Psoas muscle (tissue), 8 donors: ENCODE measurements around the gene GALR1. TPM values are rescaled to one million over a fixed set of nuclear protein-coding genes. Genes with fewer than 3 reads are reported as not detected.

ENCODE experiments used
- ATAC-seq, 4 donors: fragments of 200-7000 bp; cut with Tn5 transposase; one replicate each; pipeline ENCODE4 v1.9.1; 2020; ENCODE audit warnings: moderate library complexity in 3 of 4, mild to moderate bottlenecking in 2 of 4
- DNase-seq, 2 donors: peaks; one replicate each; pipeline ENCODE4 v3.0.0-alpha.2; 2020
- H3K27ac ChIP-seq: fragments of 200-600 bp; one replicate; pipeline ENCODE4 v1.8.0; 2022
- H3K27me3 ChIP-seq, 3 donors: fragments of 200-600 bp in 1 of 3; one replicate each; pipeline versions ENCODE4 v1.6.1 to v1.8.0; 2013 to 2022; ENCODE audit warnings: low read length in 2 of 3, mild to moderate bottlenecking in 2 of 3, moderate library complexity in 1 of 3; ENCODE audit not compliant: insufficient read depth in 3 of 3
- H3K36me3 ChIP-seq, 2 donors: fragments of 200-600 bp in 1 of 2; one replicate each; pipeline versions ENCODE4 v1.6.1 to v1.8.0; 2013 to 2022; ENCODE audit warnings: low read depth in 1 of 2, mild to moderate bottlenecking in 1 of 2, moderate library complexity in 1 of 2; ENCODE audit not compliant: insufficient read depth in 1 of 2
- H3K4me1 ChIP-seq: fragments of 200-600 bp; one replicate; pipeline ENCODE4 v1.8.0; 2022
- H3K4me3 ChIP-seq: fragments of 200-600 bp; one replicate; pipeline ENCODE4 v1.8.0; 2022; ENCODE audit warnings: mild to moderate bottlenecking
- H3K9me3 ChIP-seq: fragments of 200-600 bp; one replicate; pipeline ENCODE4 v1.8.0; 2022
- CTCF ChIP-seq: fragments of 200-600 bp; IDR thresholded peaks from one replicate; pipeline ENCODE4 v1.8.0; 2022; ENCODE audit warnings: antibody characterized with exemption
- WGBS, 3 donors: extraction: QIAGEN DNeasy Blood & Tissue Kit; methylation state at CpG; one replicate each; pipeline versions ENCODE4 v1.1.6 to v1.1.7; 2013; 5-methylcytosine and 5-hydroxymethylcytosine counted together
- intact Hi-C, 2 donors: fragments of 100-400 bp; cut with DNase I; formaldehyde crosslinking; loops; one replicate each; pipeline versions ENCODE4 v1.11.0 to v1.14.2; 2022
- polyA plus RNA-seq, 3 donors: library from polyadenylated mRNA; stranded (reverse); fragments of 200-250 nt; gene quantifications; one replicate each; pipeline ENCODE4 v1.2.3, GENCODE V29; 2013
- total RNA-seq, 4 donors: library from RNA; stranded (reverse); fragmentation: NEBNext Ultra II Directional in 2 of 4; extraction: Animal tissue kit (Norgen Biotek cat#: 25700) in 2 of 4; gene quantifications; one replicate each; pipeline versions ENCODE4 v1.2.1 to v1.2.4, GENCODE V29; 2021 to 2023
- donor health status: healthy with polysubstance abuse.
- donor health status: DM: no; HTN: no; CAD: no; lungs with moderate emphysema.
- donor health status: Bipolar disorder and iron deficiency.
- donor health status: healthy.
- donor health status: DM: yes; HTN: yes; CAD: no.
- donor health status: DM: no; HTN: no; CAD: no.
- donor health status: DM: no; HTN: no; CAD: no.
- donor health status: DM: yes; HTN: yes; CAD: no.

GALR1 gene
- total and polyA plus RNA-seq, 7 donors = under 0.01 to 0.02 TPM; not detected in 5

- Histone ChIP-seq H3K27me3 (peaks cover 0 to 2% (median 1%) of the 10 kb centered on the region in 3 donors), H3K4me1 (no peaks in the 10 kb centered on the region), H3K27ac (no peak overlapping the region), H3K36me3 (no peaks in the 10 kb centered on the region), H3K9me3 (no peaks in the 10 kb centered on the region), H3K4me3 (no peak overlapping the region)
- ATAC-seq (no peak), DNase-seq (no peak)
- no peak for TF ChIP-seq CTCF
- intact Hi-C loops = no loop called here
- WGBS, 3 donors = 72 to 74% (median 72%) methylated on average over 7 of the region's 7 CpGs
Measured at GRCh38 chr18:77304268-77304667, 54.6 kb downstream of the GALR1 start.

DNA sequence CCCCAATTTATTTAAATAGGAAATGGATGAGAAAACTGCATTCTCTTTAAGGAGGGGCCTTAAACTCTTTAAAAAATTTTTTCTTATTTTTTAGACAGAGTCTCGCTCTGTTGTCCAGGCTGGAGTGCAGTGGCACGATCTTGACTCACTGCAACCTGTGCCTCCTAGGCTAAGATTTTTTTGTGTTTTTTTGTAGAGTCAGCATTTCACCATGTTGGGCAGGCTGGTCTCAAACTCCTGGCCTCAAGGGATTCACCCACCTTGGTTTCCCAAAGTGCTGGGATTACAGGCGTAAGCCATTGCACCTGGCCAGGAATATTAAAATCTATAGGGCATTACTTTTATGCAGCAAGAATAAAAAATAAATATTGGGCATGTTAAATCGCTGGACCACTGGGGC, 56.0 kb downstream of the GALR1 start:
- Histone ChIP-seq H3K27ac (no peak overlapping the region), H3K9me3 (no peaks in the 10 kb centered on the region), H3K27me3 (peaks cover 0 to 1% (median 0%) of the 10 kb centered on the region in 3 donors), H3K36me3 (no peaks in the 10 kb centered on the region), H3K4me3 (no peak overlapping the region), H3K4me1 (no peaks in the 10 kb centered on the region)
- ATAC-seq (no peak), DNase-seq (no peak)
- intact Hi-C loops = no loop called here
- 94 to 96% (median 95%) methylated on average over 4 of the region's 4 CpGs for WGBS, 3 donors
- TF ChIP-seq CTCF = no peak

DNA sequence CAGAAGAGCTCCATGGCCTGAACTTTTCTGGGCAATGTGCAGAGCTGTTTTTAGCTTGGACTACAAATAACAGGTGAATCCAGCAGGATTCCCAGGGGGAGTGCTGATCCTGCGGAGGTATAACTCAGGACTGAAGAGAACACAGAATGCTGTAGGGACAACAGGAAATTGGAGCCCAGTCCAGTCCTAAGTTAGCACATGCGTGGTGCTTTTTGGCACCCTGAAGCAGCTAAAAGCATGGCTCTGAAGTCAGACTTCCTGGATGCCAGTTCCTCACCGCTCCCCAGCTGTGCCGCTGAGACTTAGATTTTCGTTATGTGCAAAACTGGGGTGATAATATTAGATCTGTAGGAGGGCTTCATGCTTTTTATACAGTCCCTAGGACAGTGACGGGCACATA, 58.6 kb downstream of the GALR1 start:
- WGBS, 3 donors = 18 to 28% (median 20%) methylated on average over 6 of the region's 6 CpGs
- ATAC-seq = peak in 3 of 4 donors; percentile 59 to 62 (median 60)
- no peak for TF ChIP-seq CTCF

GRCh38 chr18:77314511-77314910, 64.9 kb downstream of the GALR1 start:
- no peak overlapping the region for H3K27ac ChIP-seq
- H3K27me3 ChIP-seq = no peaks in the 10 kb centered on the region
- H3K36me3 ChIP-seq = no peaks in the 10 kb centered on the region
- ATAC-seq = no peak
- DNase-seq = no peak
- 89 to 94% (median 93%) methylated on average over 6 of the region's 6 CpGs for WGBS, 3 donors
- H3K4me3 ChIP-seq = no peak overlapping the region
- H3K9me3 ChIP-seq = no peaks in the 10 kb centered on the region
- H3K4me1 ChIP-seq = no peaks in the 10 kb centered on the region
- intact Hi-C loops = loop anchor here in 1 of 2 donors (10.0 kb wide), 1 partner anchor 170 kb away; no protein-coding TSS in a partner anchor
- no peak for TF ChIP-seq CTCF

More for the DNA sequence above, 58.6 kb downstream of the GALR1 start:
- Histone ChIP-seq H3K36me3 (no peaks in the 10 kb centered on the region), H3K27me3 (no peaks in the 10 kb centered on the region), H3K27ac (no peak overlapping the region), H3K4me3 (no peak overlapping the region), H3K4me1 (no peaks in the 10 kb centered on the region), H3K9me3 (no peaks in the 10 kb centered on the region)
- intact Hi-C loops = no loop called here
- DNase-seq = no peak

DNA sequence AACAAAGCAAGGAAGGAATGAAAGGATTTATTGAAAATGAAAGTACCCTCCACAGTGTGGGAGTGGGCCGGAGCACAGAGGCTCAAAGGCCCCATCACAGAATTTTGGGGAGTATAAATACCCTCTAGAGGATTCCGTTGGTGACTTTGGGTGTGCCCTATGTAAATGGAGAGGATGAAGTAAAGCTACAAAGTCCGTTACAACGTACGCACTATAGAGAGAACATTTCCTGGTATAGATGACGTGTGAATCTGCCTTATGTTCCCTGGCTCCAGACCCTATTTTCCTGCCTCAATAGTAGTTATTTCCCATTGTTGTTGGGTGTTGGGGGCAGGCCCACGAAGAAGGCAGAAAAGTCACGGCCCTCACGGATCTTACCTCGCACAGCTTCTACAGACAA, 65.3 kb downstream of the GALR1 start:
- H3K4me3 ChIP-seq = no peak overlapping the region
- H3K4me1 ChIP-seq = no peaks in the 10 kb centered on the region
- 93 to 96% (median 94%) methylated on average over 10 of the region's 10 CpGs for WGBS, 3 donors
- H3K27ac ChIP-seq = no peak overlapping the region
- intact Hi-C loops = loop anchor here in 1 of 2 donors (10.0 kb wide), 1 partner anchor 170 kb away; no protein-coding TSS in a partner anchor
- no peaks in the 10 kb centered on the region for H3K36me3 ChIP-seq
- no peaks in the 10 kb centered on the region for H3K27me3 ChIP-seq
- no peak for DNase-seq
- no peak for TF ChIP-seq CTCF
- ATAC-seq = no peak
- no peaks in the 10 kb centered on the region for H3K9me3 ChIP-seq
